SK-N-SH (cell line): ENCODE data around the gene PAFAH1B2.

Experiments
- CHD2 ChIP-seq: fragments of 150-350 bp; IDR thresholded peaks from 2 replicates; pipeline ENCODE4 v1.6.1; 2018; ENCODE audit warnings: low read length; ENCODE audit not compliant: partially characterized antibody
- EZH2phosphoT487 ChIP-seq: fragments of 200-600 bp; sonication (generic); IDR thresholded peaks from 2 replicates; pipeline ENCODE4 v1.6.1; 2017; ENCODE audit warnings: low read depth, mixed run types, mild to moderate bottlenecking, antibody characterized with exemption, moderate library complexity, borderline replicate concordance
- GABPA ChIP-seq: IDR thresholded peaks from 2 replicates; pipeline ENCODE4 v1.4.0; 2012; ENCODE audit warnings: low read depth, mild to moderate bottlenecking
- JUND ChIP-seq: IDR thresholded peaks from 2 replicates; pipeline ENCODE4 v1.4.0; 2012
- POLR2AphosphoS5 ChIP-seq: IDR thresholded peaks from 2 replicates; pipeline ENCODE4 v1.6.1; 2012; ENCODE audit warnings: low read depth, low read length
- RAD21 ChIP-seq: IDR thresholded peaks from 2 replicates; pipeline ENCODE4 v1.6.1; 2012; ENCODE audit warnings: mild to moderate bottlenecking, low read length
- RCOR1 ChIP-seq: fragments of 150-350 bp; IDR thresholded peaks from 2 replicates; pipeline ENCODE4 v1.6.1; 2017; ENCODE audit warnings: antibody characterized with exemption, low read length
- SMC3 ChIP-seq: IDR thresholded peaks from 2 replicates; pipeline ENCODE4 v1.6.1; 2012; ENCODE audit warnings: low read depth, low read length, improper control_type of control experiment
- YY1 ChIP-seq: IDR thresholded peaks from 2 replicates; pipeline ENCODE4 v1.4.0; 2012; ENCODE audit warnings: low read depth, mild to moderate bottlenecking
- TF ChIP-seq, protein P1 (sequence below): IDR thresholded peaks from 2 replicates; pipeline ENCODE4; 2012
- TF ChIP-seq, protein P2 (sequence below): fragments of 200-600 bp; sonication (generic); IDR thresholded peaks from 2 replicates; pipeline ENCODE4 v1.6.1; 2017; ENCODE audit warnings: antibody characterized with exemption, mild to moderate bottlenecking, moderate library complexity

DNA sequence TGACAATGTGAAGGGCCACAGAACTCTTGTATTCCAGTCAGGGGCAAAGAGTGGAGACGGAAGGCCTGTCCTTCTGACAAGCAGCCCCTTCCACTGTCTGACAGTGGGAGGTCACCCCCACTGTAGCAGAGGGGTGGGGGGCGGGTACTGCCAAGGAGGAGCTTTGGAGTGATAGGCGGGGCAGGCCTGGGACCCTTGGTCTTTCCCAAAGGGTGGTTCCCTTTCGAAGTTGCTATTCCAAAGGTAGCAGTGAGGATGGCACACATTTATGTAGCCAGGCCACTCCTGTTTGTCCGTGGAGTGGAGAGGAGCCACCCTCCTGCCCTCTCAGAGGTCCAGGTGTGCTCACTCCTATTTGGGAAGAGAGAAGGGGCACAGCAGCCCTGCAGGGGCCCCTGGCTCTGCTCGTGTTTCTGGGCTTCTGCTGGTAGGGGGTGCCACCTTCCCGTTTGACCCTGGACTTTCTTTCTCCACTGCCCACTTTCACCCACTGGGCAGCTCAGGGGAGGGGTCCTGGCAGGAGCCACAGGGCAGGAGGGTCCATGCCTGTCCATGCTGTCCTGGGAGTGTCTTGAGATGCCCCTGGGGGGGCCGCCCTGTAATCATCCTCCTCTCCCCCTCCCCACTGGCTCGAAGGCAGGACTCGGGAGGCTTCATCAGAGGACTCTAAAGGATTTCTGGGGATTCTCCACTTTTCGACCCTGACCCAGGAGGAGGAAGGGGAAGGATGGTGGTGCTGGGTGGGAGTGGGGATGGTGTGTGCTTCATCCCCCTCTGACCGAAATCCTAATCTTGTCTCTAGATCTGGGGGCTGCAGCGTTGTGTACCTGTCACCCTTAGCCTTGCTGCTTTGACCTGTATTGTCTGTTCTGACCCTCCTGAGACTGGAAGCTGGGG is 56.1 kb downstream of the PAFAH1B2 start:
- TF ChIP-seq RAD21 = no peak
- TF ChIP-seq, protein P1, sequence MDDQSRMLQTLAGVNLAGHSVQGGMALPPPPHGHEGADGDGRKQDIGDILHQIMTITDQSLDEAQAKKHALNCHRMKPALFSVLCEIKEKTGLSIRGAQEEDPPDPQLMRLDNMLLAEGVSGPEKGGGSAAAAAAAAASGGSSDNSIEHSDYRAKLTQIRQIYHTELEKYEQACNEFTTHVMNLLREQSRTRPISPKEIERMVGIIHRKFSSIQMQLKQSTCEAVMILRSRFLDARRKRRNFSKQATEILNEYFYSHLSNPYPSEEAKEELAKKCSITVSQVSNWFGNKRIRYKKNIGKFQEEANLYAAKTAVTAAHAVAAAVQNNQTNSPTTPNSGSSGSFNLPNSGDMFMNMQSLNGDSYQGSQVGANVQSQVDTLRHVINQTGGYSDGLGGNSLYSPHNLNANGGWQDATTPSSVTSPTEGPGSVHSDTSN = no peak
- no peak for TF ChIP-seq GABPA
- TF ChIP-seq EZH2phosphoT487 = no peak
- no peak for TF ChIP-seq POLR2AphosphoS5
- TF ChIP-seq, protein P2, sequence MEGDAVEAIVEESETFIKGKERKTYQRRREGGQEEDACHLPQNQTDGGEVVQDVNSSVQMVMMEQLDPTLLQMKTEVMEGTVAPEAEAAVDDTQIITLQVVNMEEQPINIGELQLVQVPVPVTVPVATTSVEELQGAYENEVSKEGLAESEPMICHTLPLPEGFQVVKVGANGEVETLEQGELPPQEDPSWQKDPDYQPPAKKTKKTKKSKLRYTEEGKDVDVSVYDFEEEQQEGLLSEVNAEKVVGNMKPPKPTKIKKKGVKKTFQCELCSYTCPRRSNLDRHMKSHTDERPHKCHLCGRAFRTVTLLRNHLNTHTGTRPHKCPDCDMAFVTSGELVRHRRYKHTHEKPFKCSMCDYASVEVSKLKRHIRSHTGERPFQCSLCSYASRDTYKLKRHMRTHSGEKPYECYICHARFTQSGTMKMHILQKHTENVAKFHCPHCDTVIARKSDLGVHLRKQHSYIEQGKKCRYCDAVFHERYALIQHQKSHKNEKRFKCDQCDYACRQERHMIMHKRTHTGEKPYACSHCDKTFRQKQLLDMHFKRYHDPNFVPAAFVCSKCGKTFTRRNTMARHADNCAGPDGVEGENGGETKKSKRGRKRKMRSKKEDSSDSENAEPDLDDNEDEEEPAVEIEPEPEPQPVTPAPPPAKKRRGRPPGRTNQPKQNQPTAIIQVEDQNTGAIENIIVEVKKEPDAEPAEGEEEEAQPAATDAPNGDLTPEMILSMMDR = no peak
- no peak for TF ChIP-seq YY1
- no peak for TF ChIP-seq RCOR1
- TF ChIP-seq CHD2 = no peak
- TF ChIP-seq SMC3 = no peak
- no peak for TF ChIP-seq JUND
